ENCODE data around the gene MED8.

Gene MED8

GRCh38 chr1:43435146-43436145, 45.8 kb upstream of the MED8 start:
- no peak overlapping the region for H3K4me3 ChIP-seq (ENCODE audit: low read depth, low read length)
- no peak for DNase-seq (ENCODE audit: low read depth)
- TF ChIP-seq, protein P1, sequence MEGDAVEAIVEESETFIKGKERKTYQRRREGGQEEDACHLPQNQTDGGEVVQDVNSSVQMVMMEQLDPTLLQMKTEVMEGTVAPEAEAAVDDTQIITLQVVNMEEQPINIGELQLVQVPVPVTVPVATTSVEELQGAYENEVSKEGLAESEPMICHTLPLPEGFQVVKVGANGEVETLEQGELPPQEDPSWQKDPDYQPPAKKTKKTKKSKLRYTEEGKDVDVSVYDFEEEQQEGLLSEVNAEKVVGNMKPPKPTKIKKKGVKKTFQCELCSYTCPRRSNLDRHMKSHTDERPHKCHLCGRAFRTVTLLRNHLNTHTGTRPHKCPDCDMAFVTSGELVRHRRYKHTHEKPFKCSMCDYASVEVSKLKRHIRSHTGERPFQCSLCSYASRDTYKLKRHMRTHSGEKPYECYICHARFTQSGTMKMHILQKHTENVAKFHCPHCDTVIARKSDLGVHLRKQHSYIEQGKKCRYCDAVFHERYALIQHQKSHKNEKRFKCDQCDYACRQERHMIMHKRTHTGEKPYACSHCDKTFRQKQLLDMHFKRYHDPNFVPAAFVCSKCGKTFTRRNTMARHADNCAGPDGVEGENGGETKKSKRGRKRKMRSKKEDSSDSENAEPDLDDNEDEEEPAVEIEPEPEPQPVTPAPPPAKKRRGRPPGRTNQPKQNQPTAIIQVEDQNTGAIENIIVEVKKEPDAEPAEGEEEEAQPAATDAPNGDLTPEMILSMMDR (IDR thresholded peaks at IDR 0.05; ENCODE audit: control insufficient read depth, extremely low read depth, insufficient read depth): no peak

- H3K4me3 ChIP-seq (ENCODE audit: low read depth, low read length): no peak overlapping the region
- TF ChIP-seq, protein P1 (IDR thresholded peaks at IDR 0.05; ENCODE audit: control insufficient read depth, extremely low read depth, insufficient read depth): no peak
- DNase-seq (ENCODE audit: low read depth): no peak
Observed at GRCh38 chr1:43434256-43434655, 44.7 kb upstream of the MED8 start.

DNA sequence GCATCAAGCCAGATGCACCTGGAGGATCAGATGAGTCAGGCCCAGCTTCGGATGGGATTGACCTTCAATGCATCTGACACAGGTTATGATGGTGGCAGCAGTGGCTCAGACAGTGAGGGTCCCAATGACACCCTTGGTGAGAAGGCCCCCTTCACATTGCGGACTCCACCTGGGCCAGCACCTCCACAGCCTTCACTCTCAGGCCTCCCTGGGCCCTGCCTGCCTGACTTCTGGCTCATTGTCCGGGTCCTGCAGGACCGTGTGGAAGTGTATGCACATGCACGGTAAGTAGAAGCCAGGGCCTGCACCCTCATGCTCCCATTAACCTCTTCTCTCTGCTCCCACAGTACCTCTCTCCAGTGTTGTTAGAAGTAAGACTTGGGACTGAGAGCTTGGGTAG, 43.3 kb upstream of the MED8 start:
- H3K4me3 ChIP-seq (ENCODE audit: low read depth, low read length): no peak overlapping the region
- TF ChIP-seq, protein P1 (IDR thresholded peaks at IDR 0.05; ENCODE audit: control insufficient read depth, extremely low read depth, insufficient read depth): no peak
- no peak for DNase-seq (ENCODE audit: low read depth)

GRCh38 chr1:43432171-43432860, 42.7 kb upstream of the MED8 start:
- no peak for DNase-seq (ENCODE audit: low read depth)
- TF ChIP-seq, protein P1 (IDR thresholded peaks at IDR 0.05; ENCODE audit: control insufficient read depth, extremely low read depth, insufficient read depth): no peak
- H3K4me3 ChIP-seq (ENCODE audit: low read depth, low read length): no peak overlapping the region

- H3K4me3 ChIP-seq (ENCODE audit: low read depth, low read length): no peak overlapping the region
- TF ChIP-seq, protein P1 (IDR thresholded peaks at IDR 0.05; ENCODE audit: control insufficient read depth, extremely low read depth, insufficient read depth): no peak
- DNase-seq (ENCODE audit: low read depth): no peak
Observed at GRCh38 chr1:43431676-43432075, 42.1 kb upstream of the MED8 start.

DNA sequence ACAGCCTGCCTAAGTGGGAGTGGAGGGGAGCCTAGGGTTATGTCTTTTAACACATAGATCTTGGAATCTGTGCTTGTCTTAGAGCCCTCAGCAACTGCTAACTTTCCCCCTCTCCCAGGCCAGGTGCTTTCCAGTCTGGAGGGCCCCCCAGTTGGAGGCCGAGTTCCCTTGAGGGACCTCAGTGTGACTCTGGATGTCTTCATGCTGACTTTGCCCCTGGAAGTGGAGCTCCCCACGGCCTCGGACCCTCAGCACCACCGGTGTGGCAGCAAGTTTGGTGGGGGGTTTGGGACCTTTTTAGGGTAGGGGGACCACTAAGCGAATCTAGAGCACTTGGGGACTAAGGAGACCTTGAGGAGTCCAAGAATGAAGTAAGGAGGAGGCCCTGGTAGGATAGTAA, 41.2 kb upstream of the MED8 start:
- no peak overlapping the region for H3K4me3 ChIP-seq (ENCODE audit: low read depth, low read length)

More for the DNA sequence above, 41.2 kb upstream of the MED8 start:
- TF ChIP-seq, protein P1 (IDR thresholded peaks at IDR 0.05; ENCODE audit: control insufficient read depth, extremely low read depth, insufficient read depth): no peak
- DNase-seq (ENCODE audit: low read depth): no peak
